CD4-positive, alpha-beta T cell treated with Interleukin-6 at 100 ng/mL for 8 hours (primary cell): ENCODE measurements around the gene PPP2R3A.
"Not testable (repeated sequence)": the region's sequence is repeated elsewhere in the genome, so short reads cannot be mapped to it uniquely, and the experiment has no call there.

ENCODE experiments used
- DNase-seq: peaks from one replicate; pipeline ENCODE4 v3.0.0-alpha.2; 2020; ENCODE audit warnings: mixed read lengths, low spot score

The PPP2R3A gene

DNA sequence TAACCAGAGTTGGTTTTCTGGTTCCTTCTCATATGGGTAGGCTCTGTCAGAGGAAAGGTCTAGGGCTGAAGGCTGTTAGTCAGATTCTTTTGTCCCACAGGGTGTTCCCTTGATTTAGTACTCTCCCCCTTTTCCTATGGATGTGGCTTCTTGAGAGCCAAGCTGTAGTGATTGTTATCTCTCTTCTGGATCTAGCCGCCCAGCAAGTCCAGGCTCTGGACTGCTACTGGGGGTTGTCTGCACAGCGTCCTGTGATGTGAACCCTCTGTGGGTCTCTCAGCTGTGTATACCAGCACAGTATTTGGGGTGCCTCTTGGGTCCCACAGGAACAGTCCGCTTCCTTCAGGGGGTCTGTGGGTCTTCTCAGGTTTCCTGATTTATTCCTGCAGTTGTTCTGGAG, 70.8 kb downstream of the PPP2R3A start:
- no peak for DNase-seq

- no peak for DNase-seq
Observed at GRCh38 chr3:136038668-136039067, 73.1 kb downstream of the PPP2R3A start.

- no peak for DNase-seq
Observed at GRCh38 chr3:136042608-136043221, 77.2 kb downstream of the PPP2R3A start.

DNA sequence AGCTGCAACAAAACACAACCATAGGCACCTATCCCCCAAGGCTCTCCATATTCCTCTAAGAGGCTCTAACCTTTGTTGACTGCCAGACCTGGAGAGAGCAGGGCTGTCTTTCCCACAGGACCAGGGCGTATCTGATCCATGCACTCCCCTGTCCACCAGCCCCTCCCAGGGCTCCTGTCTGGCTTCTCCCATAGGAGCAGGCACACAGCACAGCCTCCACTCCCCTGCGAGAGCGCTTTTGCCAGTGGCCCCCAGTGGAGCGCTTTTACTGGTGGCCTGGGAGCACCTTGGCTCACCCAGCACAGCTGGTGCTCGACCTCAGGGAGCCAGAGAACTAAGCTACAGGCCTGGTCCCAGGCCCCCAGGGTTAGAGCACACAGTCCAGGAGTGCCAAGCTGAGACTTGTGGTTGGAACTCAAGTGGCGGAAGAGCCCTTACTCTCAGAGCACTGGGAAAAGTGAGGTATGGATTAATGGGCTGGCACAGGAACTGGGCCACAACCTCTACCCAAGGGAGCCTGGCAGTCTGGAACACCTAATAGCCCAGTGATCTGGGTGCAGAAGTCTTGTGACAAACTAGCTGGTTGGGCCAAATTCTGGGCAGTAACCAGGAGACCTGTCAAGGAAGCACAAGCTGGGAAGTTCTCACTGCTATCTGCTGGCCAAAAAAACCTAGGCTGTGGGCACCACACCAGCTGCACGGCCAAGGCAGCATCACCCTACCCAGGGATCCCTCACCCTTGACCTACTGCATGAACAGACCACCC, 79.6 kb downstream of the PPP2R3A start:
- DNase-seq = no peak

DNA sequence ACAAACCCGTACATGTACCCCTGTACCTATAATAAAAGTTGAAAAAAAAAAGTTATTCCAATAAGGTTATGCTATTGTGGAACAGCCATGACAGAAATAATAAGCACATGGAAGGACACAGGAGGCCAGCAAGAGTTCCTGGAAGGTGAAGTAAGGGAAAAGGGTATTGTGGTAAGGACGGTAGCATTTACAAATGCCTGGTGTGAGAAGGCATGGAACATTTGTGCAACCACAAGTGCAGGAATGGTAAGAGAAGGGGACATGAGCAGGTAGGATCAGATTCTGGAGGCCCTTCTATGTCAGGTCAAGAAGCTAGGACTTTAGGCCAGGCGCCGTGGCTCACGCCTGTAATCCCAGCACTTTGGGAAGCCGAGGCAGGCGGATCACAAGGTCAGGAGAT, 82.5 kb downstream of the PPP2R3A start:
- no peak for DNase-seq

- DNase-seq = no peak
Observed at GRCh38 chr3:136050250-136050649, 84.7 kb downstream of the PPP2R3A start.

DNA sequence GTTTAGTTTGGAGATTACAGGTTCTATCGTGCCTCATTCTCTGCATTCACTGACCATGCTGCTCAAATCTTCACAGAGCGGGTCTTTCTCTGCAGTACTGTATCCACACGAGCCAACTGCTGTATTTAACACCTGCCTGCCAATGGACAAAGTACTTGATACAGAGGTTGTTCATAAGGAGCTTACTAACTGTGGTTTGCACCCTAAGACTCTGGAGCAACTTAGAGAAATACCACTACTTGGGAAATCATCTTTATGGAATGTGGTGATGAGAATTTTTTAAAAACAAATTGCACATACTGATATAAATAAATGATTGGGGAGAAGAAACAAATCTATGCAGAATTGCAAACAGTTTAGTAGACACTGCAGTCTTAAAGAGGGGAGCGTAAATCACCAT, 90.0 kb downstream of the PPP2R3A start:
- no peak for DNase-seq

- DNase-seq = no peak
Observed at GRCh38 chr3:136067211-136067610, 101.7 kb downstream of the PPP2R3A start.

DNA sequence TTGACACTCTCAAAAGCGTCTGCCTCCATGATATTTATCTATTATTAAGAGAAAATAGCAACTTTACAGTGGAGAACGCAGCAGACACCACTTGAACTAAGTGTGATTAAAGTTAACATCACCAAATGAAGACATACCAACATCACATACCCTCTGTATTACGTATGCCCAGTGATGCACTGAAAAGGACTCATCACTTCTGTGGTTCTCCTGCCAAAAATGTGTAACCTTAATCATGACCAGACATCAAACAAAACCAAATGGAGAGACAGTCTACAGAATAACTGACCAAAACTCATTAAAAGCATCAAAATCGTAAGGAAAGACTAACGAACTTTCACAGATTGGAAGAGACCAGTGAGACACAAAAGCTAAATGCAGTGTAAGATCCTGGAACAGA, 103.2 kb downstream of the PPP2R3A start:
- no peak for DNase-seq

DNA sequence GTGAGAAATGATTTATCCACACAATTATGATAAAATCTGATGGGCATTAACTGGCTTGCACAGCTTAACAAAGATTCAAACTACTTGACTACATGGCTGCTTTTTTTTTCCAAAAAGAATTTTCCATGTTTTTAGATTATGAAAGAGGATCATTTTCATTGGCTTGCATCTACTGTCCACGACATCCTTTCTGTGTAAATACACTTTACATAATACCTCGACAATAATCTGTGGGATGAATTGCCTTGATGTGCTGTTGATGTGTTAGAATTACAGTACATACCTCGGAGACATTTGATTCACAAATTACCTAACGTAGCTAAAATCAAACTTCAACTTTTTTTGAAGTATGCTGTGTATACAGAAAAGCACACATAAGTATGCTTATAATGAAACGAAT, 104.4 kb downstream of the PPP2R3A start:
- DNase-seq = no peak

DNA sequence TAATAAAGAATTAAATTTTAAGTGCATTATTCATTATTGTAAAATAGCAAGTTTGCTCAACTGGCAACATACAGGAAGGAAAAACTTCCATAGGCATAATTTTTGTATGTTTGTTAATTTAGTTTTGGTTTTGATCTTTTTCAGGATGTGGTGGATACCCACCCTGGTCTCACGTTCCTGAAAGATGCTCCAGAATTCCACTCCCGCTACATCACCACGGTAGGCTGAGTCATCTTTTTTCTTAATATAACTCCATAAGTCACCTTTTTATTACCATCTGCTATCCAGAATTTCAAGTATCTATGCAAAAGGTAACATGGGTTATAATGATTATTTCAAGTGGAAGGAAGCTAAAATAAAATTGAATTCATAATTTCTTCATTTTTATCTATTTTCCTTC, 104.8 kb downstream of the PPP2R3A start:
- no peak for DNase-seq

GRCh38 chr3:136070953-136071949, 105.7 kb downstream of the PPP2R3A start:
- DNase-seq = no peak

- no peak for DNase-seq
Observed at GRCh38 chr3:136074546-136075170, 109.1 kb downstream of the PPP2R3A start.

DNA sequence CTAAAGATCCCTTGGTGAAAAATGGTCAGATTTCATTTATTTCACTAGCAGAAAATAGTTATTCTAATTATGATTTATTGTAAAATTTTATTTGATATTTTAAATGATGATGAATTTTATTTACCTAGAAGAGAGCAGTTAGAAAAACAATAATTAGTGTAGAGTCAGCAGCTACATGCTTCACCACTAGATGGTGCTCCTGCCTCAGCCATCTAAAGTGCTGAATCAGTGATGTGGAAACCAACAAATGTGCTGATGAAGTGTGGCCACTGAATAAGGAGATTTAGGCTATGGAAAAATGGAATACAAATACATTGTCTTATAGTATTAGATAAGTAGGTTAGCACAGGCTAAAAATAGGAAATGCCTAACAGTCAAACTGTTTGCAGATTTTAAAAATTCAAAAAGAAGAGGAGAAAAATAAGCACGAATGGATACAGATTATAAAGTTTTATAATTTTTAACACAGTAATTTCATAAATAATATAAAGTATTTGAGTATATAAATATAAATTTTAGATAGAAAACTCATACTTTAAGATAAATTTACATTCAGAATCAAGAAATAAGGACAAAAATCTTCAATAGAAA, 109.8 kb downstream of the PPP2R3A start:
- DNase-seq = peak; percentile 69

GRCh38 chr3:136075811-136076210, 110.3 kb downstream of the PPP2R3A start:
- DNase-seq = no peak

DNA sequence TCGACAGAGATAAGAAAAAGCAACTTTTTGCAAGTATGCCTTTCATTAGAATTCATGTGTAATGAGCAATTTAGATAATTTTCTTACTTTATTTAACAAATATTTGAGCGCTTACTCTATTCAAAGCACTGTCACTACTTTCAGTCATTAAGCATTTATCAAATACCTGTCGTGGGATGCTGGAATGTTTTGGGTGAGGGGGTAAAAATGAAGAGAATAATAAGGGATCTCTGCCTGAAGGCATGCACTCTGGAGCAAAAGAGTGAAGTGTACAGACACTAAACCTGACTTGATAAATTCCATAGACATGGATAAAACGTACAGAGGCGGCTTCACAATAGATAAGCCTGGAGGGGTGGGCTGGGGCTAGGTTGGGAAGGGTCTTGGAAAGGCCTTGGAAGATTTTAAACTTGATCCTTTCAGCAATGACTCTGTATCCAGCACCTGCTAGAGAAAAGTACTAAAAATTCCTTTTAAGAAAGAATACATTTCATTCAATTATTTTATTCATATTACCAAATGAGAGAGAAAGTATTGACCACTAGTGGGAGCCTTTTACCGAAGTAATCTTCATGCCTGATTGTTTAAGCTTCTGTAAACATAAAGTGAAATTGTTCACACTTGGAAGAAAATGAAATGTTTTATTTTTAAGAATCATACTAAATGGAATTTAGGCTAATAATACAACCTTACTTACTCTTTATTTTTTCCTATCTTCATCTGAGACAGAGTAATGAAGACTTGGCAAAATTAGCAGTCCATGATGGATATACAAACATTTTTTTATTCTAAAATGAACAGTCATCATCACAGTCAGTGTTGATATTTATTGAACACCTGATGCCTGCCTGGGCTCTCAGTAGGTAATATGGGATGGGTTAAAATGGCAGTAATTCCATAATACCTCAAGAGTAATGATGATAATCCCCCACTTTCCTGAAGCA, 113.2 kb downstream of the PPP2R3A start:
- peak; percentile 15 for DNase-seq

DNA sequence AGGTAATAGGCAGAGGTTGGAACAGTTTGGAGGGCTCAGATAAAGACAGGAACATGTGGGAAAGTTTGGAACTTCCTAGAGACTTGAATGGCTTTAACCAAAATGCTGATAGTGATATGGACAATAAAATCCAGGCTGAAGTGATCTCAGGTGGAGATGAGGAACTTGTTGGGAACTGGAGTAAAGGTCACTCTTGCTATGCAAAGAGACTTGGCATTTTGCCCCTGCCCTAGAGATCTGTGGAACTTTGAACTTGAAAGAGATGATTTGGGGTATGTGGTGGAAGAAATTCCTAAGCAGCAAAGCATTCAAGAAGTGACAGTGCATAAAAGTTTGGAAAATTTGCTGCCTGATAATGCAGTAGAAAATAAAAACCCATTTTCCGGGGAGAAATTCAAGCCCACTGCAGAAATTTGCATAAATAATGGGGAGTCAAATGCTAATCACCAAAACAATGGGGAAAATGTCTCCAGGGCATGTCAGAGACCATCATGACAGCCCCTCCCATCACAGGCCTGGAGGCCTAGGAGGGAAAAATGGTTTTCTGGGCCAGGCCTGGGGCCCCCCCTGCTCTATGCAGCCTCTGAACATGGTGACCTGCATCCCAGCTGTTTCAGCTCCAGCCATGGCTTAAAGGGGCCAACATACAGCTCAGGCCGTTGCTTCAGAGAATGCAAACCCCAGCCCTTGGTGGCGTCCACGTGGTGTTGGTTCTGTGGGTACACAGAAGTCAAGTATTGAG, 118.3 kb downstream of the PPP2R3A start:
- not testable (repeated sequence) for DNase-seq

- DNase-seq = not testable (repeated sequence)
Observed at GRCh38 chr3:136085067-136085466, 119.5 kb downstream of the PPP2R3A start.

DNA sequence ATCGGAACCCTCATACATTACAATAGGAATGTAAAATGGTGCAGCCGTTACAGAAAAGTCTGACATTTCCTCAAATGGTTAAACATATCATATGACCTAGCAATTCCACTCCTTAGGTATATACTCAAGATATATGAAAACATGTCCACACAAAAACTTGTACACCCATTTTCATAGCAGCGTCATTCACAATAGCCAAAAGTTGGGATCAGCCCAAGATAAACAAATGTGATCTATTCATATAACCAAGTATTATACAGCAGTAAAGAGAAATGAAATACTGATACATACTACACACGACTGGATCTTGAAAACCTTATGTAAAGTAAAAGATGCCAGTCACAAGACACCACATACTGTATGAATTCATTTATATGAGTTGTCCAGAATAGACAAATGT, 128.2 kb downstream of the PPP2R3A start:
- DNase-seq = no peak

DNA sequence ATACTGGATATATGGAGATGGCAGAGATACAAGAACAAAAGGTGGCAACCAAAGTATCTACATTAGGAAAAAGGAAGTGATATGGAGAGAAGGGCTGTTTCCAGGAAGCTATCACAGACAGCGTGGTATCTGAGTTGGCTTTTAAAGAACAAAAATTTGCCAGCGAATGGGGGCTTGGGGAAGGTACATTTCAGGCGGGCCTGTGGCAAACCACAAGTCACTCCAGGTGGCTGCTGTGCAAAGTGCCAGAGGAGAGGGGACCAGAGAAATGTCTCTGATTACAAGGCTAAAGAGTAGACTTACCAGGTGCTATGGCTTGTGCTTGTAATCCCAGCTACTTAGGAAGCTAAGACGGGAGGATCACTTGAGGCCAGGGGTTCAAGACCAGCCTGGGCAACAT, 139.5 kb downstream of the PPP2R3A start:
- DNase-seq = no peak
